DOHH2 (cell line): ENCODE results near the gene ARL6.

ENCODE experiments used
- H3F3A ChIP-seq: fragments of 200-600 bp; sonication (generic), shearing (Covaris generic); 2 replicates; pipeline ENCODE4 v1.6.0; 2016; ENCODE audit warnings: antibody characterized with exemption, mild to moderate bottlenecking; ENCODE audit not compliant: control insufficient read depth, insufficient read depth
- H3K27ac ChIP-seq: fragments of 200-600 bp; sonication (generic); 2 replicates; pipeline ENCODE4 v1.5.1; 2014; ENCODE audit warnings: low read depth, mild to moderate bottlenecking, low read length, moderate library complexity
- H3K27me3 ChIP-seq: fragments of 200-600 bp; sonication (generic); 2 replicates; pipeline ENCODE4 v1.6.1; 2014; ENCODE audit warnings: mild to moderate bottlenecking, low read length, mixed read lengths; ENCODE audit not compliant: control insufficient read depth
- H3K36me3 ChIP-seq: fragments of 200-600 bp; sonication (generic); 2 replicates; pipeline ENCODE4 v1.6.1; 2014; ENCODE audit warnings: mild to moderate bottlenecking, low read length, moderate library complexity, mixed read lengths; ENCODE audit not compliant: control insufficient read depth
- H3K4me1 ChIP-seq: fragments of 200-600 bp; sonication (generic); 2 replicates; pipeline ENCODE4 v1.6.1; 2014; ENCODE audit warnings: mild to moderate bottlenecking, low read length, mixed read lengths; ENCODE audit not compliant: control insufficient read depth
- H3K4me2 ChIP-seq: fragments of 200-600 bp; sonication (generic); 2 replicates; pipeline ENCODE4 v1.6.0; 2014; ENCODE audit warnings: mild to moderate bottlenecking, low read length, moderate library complexity
- H3K4me3 ChIP-seq: fragments of 200-600 bp; sonication (generic); 2 replicates; pipeline ENCODE4 v1.5.1; 2014; ENCODE audit warnings: mild to moderate bottlenecking, low read length, mixed read lengths
- H3K79me2 ChIP-seq: fragments of 200-600 bp; sonication (generic); 2 replicates; pipeline ENCODE4 v1.6.1; 2014; ENCODE audit warnings: mild to moderate bottlenecking, low read length, mixed read lengths; ENCODE audit not compliant: control insufficient read depth
- H3K9me2 ChIP-seq: fragments of 200-600 bp; sonication (generic); replicated peaks from 2 replicates; pipeline ENCODE4 v1.6.1; 2014; ENCODE audit warnings: mild to moderate bottlenecking, low read length, mixed read lengths; ENCODE audit not compliant: control insufficient read depth
- H3K9me3 ChIP-seq: fragments of 200-600 bp; sonication (generic); 2 replicates; pipeline ENCODE4 v1.6.1; 2014; ENCODE audit warnings: antibody characterized with exemption, low read length, mixed read lengths; ENCODE audit not compliant: control insufficient read depth, insufficient read depth
- H4K20me1 ChIP-seq: fragments of 200-600 bp; sonication (generic); 2 replicates; pipeline ENCODE4 v1.6.0; 2014; ENCODE audit warnings: low read depth, mild to moderate bottlenecking, antibody characterized with exemption, low read length, moderate library complexity; ENCODE audit not compliant: control insufficient read depth, insufficient read depth
- CTCF ChIP-seq: fragments of 200-600 bp; sonication (generic); IDR thresholded peaks from one replicate; pipeline ENCODE4 v1.5.1; 2014; ENCODE audit warnings: antibody characterized with exemption, mild to moderate bottlenecking, low read depth, low read length; ENCODE audit not compliant: poor library complexity, severe bottlenecking
- EZH2phosphoT487 ChIP-seq: fragments of 200-600 bp; sonication (generic); IDR thresholded peaks from 2 replicates; pipeline ENCODE4 v1.6.1; 2017; ENCODE audit warnings: borderline replicate concordance, mild to moderate bottlenecking, antibody characterized with exemption, low read length, moderate library complexity, mixed read lengths

The ARL6 gene

GRCh38 chr3:97820780-97821179 lies 56.2 kb downstream of the ARL6 start:
- H3K9me3 ChIP-seq: no peaks in the 10 kb centered on the region
- H3F3A ChIP-seq: 0 out of 2 replicates have a peak, but pooled peaks cover 3% of the 10 kb centered on the region
- TF ChIP-seq EZH2phosphoT487 (no peak), CTCF (no peak)
- peaks cover 16% of the 10 kb centered on the region for H3K4me1 ChIP-seq
- H3K9me2 ChIP-seq: no peaks in the 10 kb centered on the region
- no peaks in the 10 kb centered on the region for H3K79me2 ChIP-seq
- peak overlapping the region; percentile 80 for H3K4me2 ChIP-seq
- no peaks in the 10 kb centered on the region for H3K36me3 ChIP-seq
- no peak overlapping the region for H3K27ac ChIP-seq
- peak overlapping the region; percentile 77 for H3K4me3 ChIP-seq
- peaks cover 37% of the 10 kb centered on the region for H3K27me3 ChIP-seq
- H4K20me1 ChIP-seq: no peaks in the 10 kb centered on the region

GRCh38 chr3:97821287-97821773 lies 56.8 kb downstream of the ARL6 start:
- H3K4me3 ChIP-seq: peak overlapping the region; percentile 77
- H3K36me3 ChIP-seq: no peaks in the 10 kb centered on the region
- TF ChIP-seq EZH2phosphoT487 (0 out of 2 replicates have a peak, but pooled peaks have one; percentile 48), CTCF (no peak)
- H3K79me2 ChIP-seq: no peaks in the 10 kb centered on the region
- H3K27ac ChIP-seq: no peak overlapping the region
- 0 out of 2 replicates have a peak, but pooled peaks cover 3% of the 10 kb centered on the region for H3F3A ChIP-seq
- H3K27me3 ChIP-seq: peaks cover 37% of the 10 kb centered on the region
- peaks cover 16% of the 10 kb centered on the region for H3K4me1 ChIP-seq
- no peaks in the 10 kb centered on the region for H4K20me1 ChIP-seq
- H3K9me2 ChIP-seq: no peaks in the 10 kb centered on the region
- H3K4me2 ChIP-seq: peak overlapping the region; percentile 80
- H3K9me3 ChIP-seq: no peaks in the 10 kb centered on the region

- H3K79me2 ChIP-seq: no peaks in the 10 kb centered on the region
- peaks cover 37% of the 10 kb centered on the region for H3K27me3 ChIP-seq
- H4K20me1 ChIP-seq: no peaks in the 10 kb centered on the region
- no peaks in the 10 kb centered on the region for H3K36me3 ChIP-seq
- TF ChIP-seq CTCF (no peak), EZH2phosphoT487 (no peak)
- peak within 1 kb of the TSS; percentile 80 for H3K4me2 ChIP-seq
- H3K4me3 ChIP-seq: peak within 1 kb of the TSS; percentile 77
- H3K9me3 ChIP-seq: no peaks in the 10 kb centered on the region
- H3K4me1 ChIP-seq: peaks cover 16% of the 10 kb centered on the region
- H3F3A ChIP-seq: 0 out of 2 replicates have a peak, but pooled peaks cover 3% of the 10 kb centered on the region
- H3K9me2 ChIP-seq: no peaks in the 10 kb centered on the region
- H3K27ac ChIP-seq: no peak within 1 kb of the TSS
Observed at GRCh38 chr3:97821774-97822358, 57.3 kb downstream of the ARL6 start, which contains the start of gene CRYBG3. Gene CRYBG3 (plus strand): TSS chr3:97822011. CDS start chr3:97822207, 196 bp downstream.
